ENCODE measurements around the gene AUTS2. TPM values are rescaled to one million over a fixed set of nuclear protein-coding genes. Genes with fewer than 3 reads are reported as not detected.

The AUTS2 gene
- polyA plus RNA-seq, 1 donor from 2014 or later: 97.3 TPM

GRCh38 chr7:70492625-70493024 lies 894.4 kb downstream of the AUTS2 start:
- no peak for TF ChIP-seq REST (IDR thresholded peaks at IDR 0.05; ENCODE audit: borderline replicate concordance)
- no peak for TF ChIP-seq TAF1 (IDR thresholded peaks at IDR 0.05; ENCODE audit: low read depth)
- no peak for TF ChIP-seq CTCF (IDR thresholded peaks at IDR 0.05; ENCODE audit: poor library complexity, severe bottlenecking)
- no peak for TF ChIP-seq EZH2 (IDR thresholded peaks at IDR 0.05; ENCODE audit: borderline replicate concordance, insufficient read depth, low read length, poor library complexity, severe bottlenecking)
- TF ChIP-seq EP300 (conservative IDR thresholded peaks at IDR 0.05; ENCODE audit: poor library complexity, severe bottlenecking): no peak
- TF ChIP-seq RAD21 (conservative IDR thresholded peaks at IDR 0.05): no peak
- TF ChIP-seq MXI1 (conservative IDR thresholded peaks at IDR 0.05; ENCODE audit: poor library complexity, severe bottlenecking): no peak
- TF ChIP-seq POLR2AphosphoS5 (IDR thresholded peaks at IDR 0.05): no peak
- TF ChIP-seq SMC3 (conservative IDR thresholded peaks at IDR 0.05; ENCODE audit: poor library complexity): no peak
- H3K36me3 ChIP-seq (ENCODE audit: insufficient read depth, low read length): no peaks in the 10 kb centered on the region
- H3K4me3 ChIP-seq (ENCODE audit: low read length): no peak overlapping the region
- no peaks in the 10 kb centered on the region for H3K27me3 ChIP-seq (ENCODE audit: insufficient read depth, low read depth, low read length)
- no peaks in the 10 kb centered on the region for H3K9me2 ChIP-seq (ENCODE audit: insufficient read depth, low read length)
- no peaks in the 10 kb centered on the region for H4K20me1 ChIP-seq (ENCODE audit: insufficient read depth)
- H2AFZ ChIP-seq (ENCODE audit: low read depth, low read length): no peak overlapping the region
- no peaks in the 10 kb centered on the region for H3K79me2 ChIP-seq (replicated peaks; ENCODE audit: insufficient read depth, low read length)
- no peak overlapping the region for H3K4me2 ChIP-seq (ENCODE audit: low read length)
- peaks cover 5% of the 10 kb centered on the region for H3F3A ChIP-seq (ENCODE audit: insufficient read depth, low read length, poor library complexity, severe bottlenecking)
- no peaks in the 10 kb centered on the region for H3K9me3 ChIP-seq (ENCODE audit: low read length)
- H3K27ac ChIP-seq (ENCODE audit: low read length): no peak overlapping the region
- no peak overlapping the region for H3K9ac ChIP-seq (ENCODE audit: low read length)

GRCh38 chr7:70494225-70495032 lies 896.2 kb downstream of the AUTS2 start:
- Histone ChIP-seq H3K27me3 (ENCODE audit: insufficient read depth, low read depth, low read length) (no peaks in the 10 kb centered on the region), H3K9me2 (ENCODE audit: insufficient read depth, low read length) (no peaks in the 10 kb centered on the region), H3F3A (ENCODE audit: insufficient read depth, low read length, poor library complexity, severe bottlenecking) (no peaks in the 10 kb centered on the region), H3K4me3 (ENCODE audit: low read length) (no peak overlapping the region), H2AFZ (ENCODE audit: low read depth, low read length) (no peak overlapping the region), H4K20me1 (ENCODE audit: insufficient read depth) (no peaks in the 10 kb centered on the region), H3K27ac (ENCODE audit: low read length) (no peak overlapping the region), H3K36me3 (ENCODE audit: insufficient read depth, low read length) (no peaks in the 10 kb centered on the region), H3K79me2 (replicated peaks; ENCODE audit: insufficient read depth, low read length) (no peaks in the 10 kb centered on the region), H3K4me2 (ENCODE audit: low read length) (no peak overlapping the region), H3K9ac (ENCODE audit: low read length) (no peak overlapping the region), H3K9me3 (ENCODE audit: low read length) (no peaks in the 10 kb centered on the region)
- TF ChIP-seq SMC3 (conservative IDR thresholded peaks at IDR 0.05; ENCODE audit: poor library complexity) (no peak), CTCF (IDR thresholded peaks at IDR 0.05; ENCODE audit: poor library complexity, severe bottlenecking) (no peak), TAF1 (IDR thresholded peaks at IDR 0.05; ENCODE audit: low read depth) (no peak), MXI1 (conservative IDR thresholded peaks at IDR 0.05; ENCODE audit: poor library complexity, severe bottlenecking) (no peak), EZH2 (IDR thresholded peaks at IDR 0.05; ENCODE audit: borderline replicate concordance, insufficient read depth, low read length, poor library complexity, severe bottlenecking) (no peak), RAD21 (conservative IDR thresholded peaks at IDR 0.05) (no peak), EP300 (conservative IDR thresholded peaks at IDR 0.05; ENCODE audit: poor library complexity, severe bottlenecking) (no peak)
